GM19438 (cell line): ENCODE data around the gene TPO.
"Not testable (repeated sequence)": the region's sequence is repeated elsewhere in the genome, so short reads cannot be mapped to it uniquely, and the experiment has no call there.

Experiments used
- ATAC-seq: cut with Tn5 transposase; IDR thresholded peaks from one replicate; pipeline ENCODE4 v1.9.1; 2021; ENCODE audit warnings: low read depth; ENCODE audit not compliant: unreplicated experiment

The TPO gene

DNA sequence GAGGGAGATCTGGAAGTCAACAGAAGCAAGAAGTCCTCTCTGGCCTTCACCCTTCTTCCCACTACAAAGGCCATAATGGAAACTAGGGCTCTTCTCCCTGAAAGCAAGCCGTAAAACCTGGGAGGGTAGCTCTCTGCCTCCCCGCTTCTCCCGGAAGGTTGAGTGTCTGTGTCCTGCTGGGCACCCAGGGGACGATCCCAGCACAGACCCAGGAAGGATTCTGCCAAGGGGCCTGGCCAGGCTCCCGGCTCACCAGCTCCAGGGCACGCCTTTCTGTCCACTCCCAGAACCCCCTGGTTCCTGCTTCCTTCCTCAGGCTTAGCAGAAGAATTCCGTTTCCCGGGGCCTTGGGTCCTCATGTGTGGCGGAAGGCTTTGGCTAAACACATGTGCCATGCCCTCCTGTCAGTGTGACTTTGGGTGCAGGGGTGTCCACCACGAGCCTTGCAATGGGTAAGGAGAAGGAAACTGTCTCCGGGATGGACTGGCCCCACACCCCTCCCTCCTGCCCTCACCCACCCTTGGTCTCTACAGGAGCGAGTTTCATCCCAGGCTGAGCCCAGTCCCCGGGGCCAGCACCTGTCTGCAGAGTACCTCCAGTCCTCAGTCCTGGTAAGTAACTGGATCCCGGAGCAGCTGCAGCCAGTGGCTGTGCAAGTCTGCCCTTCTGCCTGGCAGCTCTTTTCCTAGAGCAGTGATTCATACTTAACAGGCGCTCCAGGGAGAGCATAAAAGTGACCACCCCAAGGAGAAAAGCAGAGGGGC, 135.8 kb downstream of the TPO start:
- no peak for ATAC-seq

GRCh38 chr2:1550076-1550475, 136.8 kb downstream of the TPO start:
- ATAC-seq = no peak

GRCh38 chr2:1550658-1551316, 137.5 kb downstream of the TPO start:
- ATAC-seq = peak; percentile 79

- no peak for ATAC-seq
Observed at GRCh38 chr2:1551905-1552304, 138.6 kb downstream of the TPO start.

- ATAC-seq = no peak
Observed at GRCh38 chr2:1552611-1553010, 139.3 kb downstream of the TPO start.

- no peak for ATAC-seq
Observed at GRCh38 chr2:1553671-1554295, 140.5 kb downstream of the TPO start.

GRCh38 chr2:1556286-1556685, 143.0 kb downstream of the TPO start:
- ATAC-seq = no peak

DNA sequence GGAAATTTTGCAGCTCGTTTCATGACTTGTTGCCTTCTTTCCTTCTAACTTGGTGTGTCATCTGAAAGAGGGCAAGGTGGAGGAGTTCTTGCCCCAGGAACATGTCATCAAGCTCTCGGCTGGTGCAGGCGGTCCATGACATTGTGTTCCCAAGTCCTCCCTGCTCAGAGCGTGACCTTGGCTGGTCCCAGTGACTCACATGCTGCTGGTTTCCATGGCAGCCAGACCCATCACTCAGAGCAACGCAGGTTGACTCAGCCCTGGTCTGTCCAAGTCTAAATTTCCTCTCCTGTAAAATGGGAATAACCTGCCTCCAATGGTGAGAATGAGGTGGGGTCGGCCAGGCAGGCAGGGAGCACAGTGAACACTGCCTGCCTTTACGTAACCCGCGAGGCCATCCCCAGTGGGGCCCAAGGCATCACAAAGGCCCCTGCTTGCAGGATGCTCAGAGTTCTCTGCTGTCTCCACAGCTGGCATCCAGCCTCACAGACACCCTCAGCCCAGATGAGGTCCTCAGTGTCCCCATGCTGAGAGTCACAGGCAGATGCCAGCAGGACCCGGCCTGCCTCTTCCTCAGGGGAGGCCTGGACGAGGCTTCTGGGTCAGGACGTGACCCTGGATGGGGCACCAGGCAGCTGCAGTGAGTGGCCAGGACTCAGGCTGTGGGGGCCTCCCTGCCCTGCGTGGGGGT, 143.7 kb downstream of the TPO start:
- no peak for ATAC-seq

DNA sequence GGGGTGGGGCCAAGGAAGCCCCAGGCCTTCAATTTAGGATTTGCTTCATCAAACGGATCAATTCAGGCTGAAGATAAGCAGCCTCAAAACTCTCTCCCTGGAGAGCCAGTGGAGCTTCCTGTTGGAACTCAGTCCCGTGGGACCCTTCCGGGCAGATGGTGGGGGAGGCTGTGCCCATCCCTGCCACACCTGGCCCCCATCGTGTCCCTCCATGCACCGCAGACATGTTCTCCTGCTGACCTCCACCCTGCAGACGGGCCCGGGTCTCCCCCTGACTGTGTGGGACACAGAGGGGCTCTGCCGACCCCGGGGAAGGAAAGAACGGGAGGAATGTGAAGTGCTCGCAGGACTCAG, 144.2 kb downstream of the TPO start:
- ATAC-seq = no peak

DNA sequence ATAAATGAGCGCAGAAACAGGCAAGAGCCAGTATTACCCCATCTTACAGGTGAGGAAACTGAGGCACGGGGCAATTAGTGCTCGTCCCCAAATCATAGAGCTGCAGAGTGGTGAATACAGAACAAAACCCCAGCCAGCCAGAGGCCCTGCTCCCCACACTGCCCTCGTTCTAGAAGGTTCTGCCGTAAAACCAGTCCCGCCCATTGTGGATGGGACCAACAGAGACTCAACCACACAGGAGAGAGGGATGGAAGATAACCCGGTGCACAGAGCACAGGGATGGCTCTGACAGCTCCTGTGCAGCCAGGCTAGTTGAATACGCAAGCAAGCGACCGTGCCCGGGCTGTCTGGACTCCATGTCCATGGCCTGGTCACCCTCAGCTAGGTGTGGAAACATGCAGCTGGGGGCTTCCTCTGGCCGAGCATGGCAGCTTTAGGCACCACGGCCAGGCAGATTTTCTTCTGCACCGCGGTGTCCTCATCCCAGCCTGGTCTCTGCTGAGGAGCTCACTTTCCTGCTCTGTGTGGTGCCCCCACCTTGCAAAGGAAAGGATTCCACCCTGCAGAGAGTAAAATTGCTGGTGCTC, 146.4 kb downstream of the TPO start:
- ATAC-seq = no peak

- no peak for ATAC-seq
Observed at GRCh38 chr2:1561259-1561658, 148.0 kb downstream of the TPO start.

GRCh38 chr2:1561811-1562421, 148.7 kb downstream of the TPO start:
- no peak for ATAC-seq

DNA sequence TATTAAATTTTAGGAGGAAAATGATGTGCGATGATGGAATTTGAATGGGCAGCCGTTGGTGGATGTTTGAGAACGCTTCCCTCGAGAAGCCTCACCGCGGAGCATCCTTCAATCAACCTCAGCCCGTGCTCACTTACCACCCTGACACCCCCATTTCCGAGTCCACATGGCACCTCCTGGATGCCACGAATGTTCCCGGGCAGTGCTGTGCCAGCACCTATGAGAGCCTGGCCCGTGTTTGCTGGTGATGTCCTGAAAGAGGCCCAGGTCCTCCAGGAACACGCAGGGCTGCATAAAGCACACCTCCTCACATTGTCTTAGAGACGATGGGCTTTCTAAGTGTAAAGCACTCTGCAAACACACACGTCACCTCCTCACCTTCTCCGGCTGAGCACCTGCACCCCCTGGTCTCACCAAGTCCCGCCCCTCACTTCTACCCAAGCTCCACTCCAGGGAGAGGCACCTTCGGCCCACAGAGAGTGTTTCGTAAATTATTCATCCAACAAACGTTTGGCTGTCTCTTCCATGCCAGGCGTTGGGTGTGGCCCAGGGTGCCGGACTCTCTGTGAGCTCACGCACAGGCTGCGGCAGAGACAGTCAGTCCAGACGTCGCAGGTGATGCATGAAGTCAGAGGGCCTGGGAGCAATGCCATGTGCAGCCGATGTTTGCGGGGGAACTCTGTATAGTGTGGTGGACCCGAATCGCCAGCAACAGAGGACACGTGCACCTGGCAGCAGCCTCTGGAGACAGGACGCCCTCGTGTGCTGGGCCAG, 150.0 kb downstream of the TPO start:
- no peak for ATAC-seq

DNA sequence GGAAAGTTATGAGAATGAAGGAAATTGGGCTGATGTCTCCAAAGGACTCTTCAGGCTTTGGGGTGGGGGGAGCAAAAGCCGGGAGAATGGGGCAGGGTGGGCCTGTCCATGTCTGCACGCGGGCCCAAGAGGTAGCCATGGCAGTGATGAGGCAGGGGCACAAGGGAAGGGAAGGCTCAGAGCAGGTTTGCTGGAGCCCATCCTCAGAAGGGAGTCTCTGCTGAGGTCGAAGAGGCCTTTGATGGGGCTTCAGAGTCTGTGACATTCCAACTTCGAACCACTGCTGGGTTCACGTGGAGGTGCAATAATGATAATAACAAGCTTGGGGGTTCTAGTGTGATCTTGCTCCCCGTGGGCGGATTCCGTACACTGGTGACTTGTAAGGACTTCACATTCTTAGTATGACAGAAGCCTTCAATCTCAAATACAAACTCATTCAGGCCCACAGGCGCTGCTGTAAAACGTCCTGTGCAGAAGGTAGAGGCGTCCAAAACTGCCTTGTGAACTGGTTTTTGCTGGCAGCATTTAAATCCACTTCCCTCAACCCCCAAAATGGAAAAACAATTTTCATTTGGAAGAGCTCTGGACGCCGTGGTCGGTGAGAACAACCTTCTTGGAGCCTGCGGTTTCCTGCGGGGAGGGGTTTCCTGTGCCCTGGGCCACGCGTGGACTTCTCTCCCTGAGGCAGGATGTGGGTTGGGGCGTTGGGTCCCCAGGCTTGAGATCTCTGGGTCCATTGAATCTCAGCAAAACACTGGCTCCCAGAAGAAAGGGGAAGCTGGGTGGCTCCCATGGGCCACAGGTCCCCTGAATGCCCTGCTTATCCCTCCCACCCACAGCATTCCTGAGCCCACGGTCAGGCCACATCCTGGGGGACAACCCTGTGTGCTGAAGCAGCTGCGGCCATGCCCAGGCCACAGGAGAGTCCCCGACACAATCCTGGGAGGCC, 151.0 kb downstream of the TPO start:
- no peak for ATAC-seq

GRCh38 chr2:1567556-1568344, 154.5 kb downstream of the TPO start:
- no peak for ATAC-seq

GRCh38 chr2:1568345-1568668, 155.0 kb downstream of the TPO start:
- ATAC-seq = not testable (repeated sequence)

DNA sequence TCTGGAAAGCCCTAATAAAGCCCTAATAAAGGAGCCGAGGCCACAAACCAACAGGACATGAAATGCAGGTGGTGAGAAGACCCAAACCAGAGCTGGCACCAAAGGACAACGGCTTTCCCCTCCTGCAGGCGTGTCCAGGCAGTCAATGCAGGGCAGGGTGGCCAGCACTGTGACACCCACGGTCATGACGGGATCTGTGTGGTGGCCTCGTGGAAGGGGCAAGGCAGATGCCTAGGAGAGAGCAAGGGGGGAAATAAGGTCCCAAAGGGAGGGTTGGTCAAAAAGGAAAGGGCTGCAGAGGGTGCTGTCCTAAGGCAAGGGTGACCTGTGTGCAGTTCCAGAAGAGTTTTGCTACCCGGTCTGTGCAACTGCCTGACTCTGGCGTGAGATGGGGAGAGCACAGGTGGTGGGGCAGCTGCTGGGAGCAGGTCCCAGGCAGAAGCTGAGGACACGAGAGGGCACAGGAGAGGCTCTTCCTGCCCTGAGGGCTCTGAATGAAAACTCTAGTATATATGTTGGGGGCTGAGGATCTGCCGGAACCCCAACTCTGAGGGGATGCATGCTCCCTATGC, 156.7 kb downstream of the TPO start:
- no peak for ATAC-seq
